ENCODE measurements around the gene ONECUT3. TPM values are rescaled to one million over a fixed set of nuclear protein-coding genes. Genes with fewer than 3 reads are reported as not detected.

The ONECUT3 gene
- total RNA-seq, 1 donor from 2014 or later: 0.09 TPM

GRCh38 chr19:1770866-1771576 lies 17.7 kb downstream of the ONECUT3 start:
- Histone ChIP-seq H3K9ac (no peak overlapping the region), H4K20me1 (ENCODE audit: low read depth) (peaks cover 9% of the 10 kb centered on the region), H3K4me1 (no peaks in the 10 kb centered on the region), H3K36me3 (no peaks in the 10 kb centered on the region), H3K27me3 (peaks cover 100% of the 10 kb centered on the region), H3K4me3 (no peak overlapping the region), H3K79me2 (ENCODE audit: low read depth) (no peaks in the 10 kb centered on the region), H3K27ac (no peak overlapping the region), H3K4me2 (no peak overlapping the region), H2AFZ (replicated peaks) (no peak overlapping the region), H3K9me3 (ENCODE audit: low read depth) (peaks cover 4% of the 10 kb centered on the region), H3F3A (ENCODE audit: low read depth) (peaks cover 6% of the 10 kb centered on the region)
- Mint-ChIP-seq H3K27ac (no peak overlapping the region), H3K27me3 (ENCODE audit: insufficient read depth, low read depth) (peaks cover 77% of the 10 kb centered on the region), H3K36me3 (no peaks in the 10 kb centered on the region), H3K9me3 (peaks cover 40% of the 10 kb centered on the region), H3K4me1 (no peaks in the 10 kb centered on the region), H3K4me3 (no peak overlapping the region)
- TF ChIP-seq, protein P1, sequence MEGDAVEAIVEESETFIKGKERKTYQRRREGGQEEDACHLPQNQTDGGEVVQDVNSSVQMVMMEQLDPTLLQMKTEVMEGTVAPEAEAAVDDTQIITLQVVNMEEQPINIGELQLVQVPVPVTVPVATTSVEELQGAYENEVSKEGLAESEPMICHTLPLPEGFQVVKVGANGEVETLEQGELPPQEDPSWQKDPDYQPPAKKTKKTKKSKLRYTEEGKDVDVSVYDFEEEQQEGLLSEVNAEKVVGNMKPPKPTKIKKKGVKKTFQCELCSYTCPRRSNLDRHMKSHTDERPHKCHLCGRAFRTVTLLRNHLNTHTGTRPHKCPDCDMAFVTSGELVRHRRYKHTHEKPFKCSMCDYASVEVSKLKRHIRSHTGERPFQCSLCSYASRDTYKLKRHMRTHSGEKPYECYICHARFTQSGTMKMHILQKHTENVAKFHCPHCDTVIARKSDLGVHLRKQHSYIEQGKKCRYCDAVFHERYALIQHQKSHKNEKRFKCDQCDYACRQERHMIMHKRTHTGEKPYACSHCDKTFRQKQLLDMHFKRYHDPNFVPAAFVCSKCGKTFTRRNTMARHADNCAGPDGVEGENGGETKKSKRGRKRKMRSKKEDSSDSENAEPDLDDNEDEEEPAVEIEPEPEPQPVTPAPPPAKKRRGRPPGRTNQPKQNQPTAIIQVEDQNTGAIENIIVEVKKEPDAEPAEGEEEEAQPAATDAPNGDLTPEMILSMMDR (IDR thresholded peaks at IDR 0.05): no peak
- TF ChIP-seq EZH2phosphoT487 (IDR thresholded peaks at IDR 0.05): no peak
- TF ChIP-seq EZH2 (IDR thresholded peaks at IDR 0.05): peak; percentile 18
- no peak for DNase-seq (ENCODE audit: low spot score)

GRCh38 chr19:1773184-1773583 lies 19.9 kb downstream of the ONECUT3 start:
- Mint-ChIP-seq H3K9me3 (peaks cover 46% of the 10 kb centered on the region), H3K27ac (no peak overlapping the region), H3K27me3 (ENCODE audit: insufficient read depth, low read depth) (peaks cover 83% of the 10 kb centered on the region), H3K4me1 (no peaks in the 10 kb centered on the region), H3K36me3 (peaks cover 3% of the 10 kb centered on the region), H3K4me3 (no peak overlapping the region)
- H3K4me1 ChIP-seq: no peaks in the 10 kb centered on the region
- no peak overlapping the region for H2AFZ ChIP-seq (replicated peaks)
- peaks cover 100% of the 10 kb centered on the region for H3K27me3 ChIP-seq
- H3K9me3 ChIP-seq (ENCODE audit: low read depth): peaks cover 4% of the 10 kb centered on the region
- no peak overlapping the region for H3K4me2 ChIP-seq
- no peaks in the 10 kb centered on the region for H3K79me2 ChIP-seq (ENCODE audit: low read depth)
- no peak overlapping the region for H3K27ac ChIP-seq
- H4K20me1 ChIP-seq (ENCODE audit: low read depth): no peaks in the 10 kb centered on the region
- no peaks in the 10 kb centered on the region for H3K36me3 ChIP-seq
- TF ChIP-seq, protein P1 (IDR thresholded peaks at IDR 0.05): no peak
- no peak for TF ChIP-seq EZH2 (IDR thresholded peaks at IDR 0.05)
- peak; percentile 20 for TF ChIP-seq EZH2phosphoT487 (IDR thresholded peaks at IDR 0.05)
- H3K4me3 ChIP-seq: no peak overlapping the region
- H3F3A ChIP-seq (ENCODE audit: low read depth): peaks cover 6% of the 10 kb centered on the region
- H3K9ac ChIP-seq: no peak overlapping the region
- DNase-seq (ENCODE audit: low spot score): no peak

DNA sequence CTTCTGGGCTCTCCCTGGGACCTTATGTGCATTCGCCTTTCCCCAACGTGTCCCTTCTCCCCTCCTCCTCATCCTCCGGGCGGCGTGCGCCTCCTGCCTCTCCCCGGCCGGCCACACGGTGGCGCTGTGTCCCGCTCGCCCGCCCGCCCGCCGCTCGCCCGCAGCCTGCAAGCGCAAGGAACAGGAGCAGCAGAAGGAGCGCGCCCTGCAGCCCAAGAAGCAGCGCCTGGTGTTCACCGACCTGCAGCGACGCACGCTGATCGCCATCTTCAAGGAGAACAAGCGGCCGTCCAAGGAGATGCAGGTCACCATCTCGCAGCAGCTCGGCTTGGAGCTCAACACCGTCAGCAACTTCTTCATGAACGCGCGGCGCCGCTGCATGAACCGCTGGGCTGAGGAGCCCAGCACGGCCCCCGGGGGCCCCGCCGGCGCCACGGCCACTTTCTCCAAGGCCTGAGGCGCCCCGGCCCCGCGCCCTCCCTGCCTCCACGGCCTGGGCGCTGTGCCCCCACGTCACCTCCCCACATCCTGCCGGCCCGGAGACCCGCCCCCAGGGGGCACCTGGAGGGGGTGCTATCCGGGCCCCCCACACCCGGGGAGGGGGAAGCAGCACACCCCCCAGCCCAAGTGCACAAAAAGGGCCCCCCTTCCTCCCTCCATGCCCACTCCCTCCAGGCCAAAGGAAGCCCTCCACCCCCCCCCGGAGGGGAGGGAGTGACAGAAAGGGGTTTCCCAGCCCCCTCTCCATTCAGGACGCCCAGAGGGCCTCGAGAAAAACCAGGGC lies 21.9 kb downstream of the ONECUT3 start:
- H3K4me2 ChIP-seq: no peak overlapping the region
- H3K4me1 Mint-ChIP-seq: no peaks in the 10 kb centered on the region

More for the DNA sequence above, 21.9 kb downstream of the ONECUT3 start:
- peaks cover 3% of the 10 kb centered on the region for H3K36me3 Mint-ChIP-seq
- peaks cover 6% of the 10 kb centered on the region for H3F3A ChIP-seq (ENCODE audit: low read depth)
- H3K27ac ChIP-seq: no peak overlapping the region
- no peaks in the 10 kb centered on the region for H3K79me2 ChIP-seq (ENCODE audit: low read depth)
- peaks cover 100% of the 10 kb centered on the region for H3K27me3 ChIP-seq
- H4K20me1 ChIP-seq (ENCODE audit: low read depth): no peaks in the 10 kb centered on the region
- no peak overlapping the region for H3K27ac Mint-ChIP-seq
- TF ChIP-seq, protein P1 (IDR thresholded peaks at IDR 0.05): peak; percentile 53
- no peak for TF ChIP-seq EZH2phosphoT487 (IDR thresholded peaks at IDR 0.05)
- TF ChIP-seq EZH2 (IDR thresholded peaks at IDR 0.05): no peak
- H2AFZ ChIP-seq (replicated peaks): no peak overlapping the region
- H3K9me3 ChIP-seq (ENCODE audit: low read depth): peaks cover 4% of the 10 kb centered on the region
- H3K27me3 Mint-ChIP-seq (ENCODE audit: insufficient read depth, low read depth): peaks cover 84% of the 10 kb centered on the region
- DNase-seq (ENCODE audit: low spot score): no peak
- H3K4me3 ChIP-seq: no peak overlapping the region
- peaks cover 43% of the 10 kb centered on the region for H3K9me3 Mint-ChIP-seq
- no peaks in the 10 kb centered on the region for H3K4me1 ChIP-seq
- no peaks in the 10 kb centered on the region for H3K36me3 ChIP-seq
- no peak overlapping the region for H3K4me3 Mint-ChIP-seq
- no peak overlapping the region for H3K9ac ChIP-seq
